ENCODE data around the gene MAP7D1. TPM values are rescaled to one million over a fixed set of nuclear protein-coding genes. Genes with fewer than 3 reads are reported as not detected.
"Not testable (repeated sequence)": the region's sequence is repeated elsewhere in the genome, so short reads cannot be mapped to it uniquely, and the experiment has no call there.

The MAP7D1 gene
- total and polyA plus RNA-seq, 2 experiments from 2014 or later: 141 to 239 TPM

- no peak for TF ChIP-seq CTCF (IDR thresholded peaks at IDR 0.05; ENCODE audit: low read depth, low read length)
- no peak for DNase-seq (ENCODE audit: low read depth in 1 of 2, low spot score in 1 of 2)
- Histone ChIP-seq H3K4me3 (no peak overlapping the region), H3K27me3 (no peaks in the 10 kb centered on the region), H3K4me1 (ENCODE audit: low read depth) (peaks cover 34% of the 10 kb centered on the region), H3K36me3 (peaks cover 44% of the 10 kb centered on the region), H3K9me3 (ENCODE audit: low read depth) (no peaks in the 10 kb centered on the region), H3K27ac (peak overlapping the region; percentile 64)
These were observed 23.2 kb downstream of the MAP7D1 start for GRCh38 chr1:36179220-36179600.

- Histone ChIP-seq H3K4me1 (ENCODE audit: low read depth) (peaks cover 21% of the 10 kb centered on the region), H3K36me3 (peaks cover 28% of the 10 kb centered on the region), H3K27ac (peak overlapping the region; percentile 71), H3K4me3 (no peak overlapping the region), H3K27me3 (no peaks in the 10 kb centered on the region), H3K9me3 (ENCODE audit: low read depth) (no peaks in the 10 kb centered on the region)
- no peak for TF ChIP-seq CTCF (IDR thresholded peaks at IDR 0.05; ENCODE audit: low read depth, low read length)
- no peak for DNase-seq (ENCODE audit: low read depth in 1 of 2, low spot score in 1 of 2)
These were observed 26.8 kb downstream of the MAP7D1 start for GRCh38 chr1:36182734-36183133.

GRCh38 chr1:36183309-36183856 lies 27.4 kb downstream of the MAP7D1 start:
- Histone ChIP-seq H3K27me3 (no peaks in the 10 kb centered on the region), H3K27ac (peak overlapping the region; percentile 71), H3K9me3 (ENCODE audit: low read depth) (no peaks in the 10 kb centered on the region), H3K4me3 (no peak overlapping the region), H3K4me1 (ENCODE audit: low read depth) (peaks cover 19% of the 10 kb centered on the region), H3K36me3 (peaks cover 24% of the 10 kb centered on the region)
- DNase-seq (ENCODE audit: low read depth in 1 of 2, low spot score in 1 of 2): peak; percentile 18 to 68
- TF ChIP-seq CTCF (IDR thresholded peaks at IDR 0.05; ENCODE audit: low read depth, low read length): no peak

GRCh38 chr1:36187800-36188593 lies 32.0 kb downstream of the MAP7D1 start:
- Histone ChIP-seq H3K9me3 (ENCODE audit: low read depth) (no peaks in the 10 kb centered on the region), H3K36me3 (no peaks in the 10 kb centered on the region), H3K4me3 (no peak overlapping the region), H3K4me1 (ENCODE audit: low read depth) (peaks cover 10% of the 10 kb centered on the region), H3K27me3 (no peaks in the 10 kb centered on the region), H3K27ac (peak overlapping the region; percentile 88)
- DNase-seq (ENCODE audit: low read depth in 1 of 2, low spot score in 1 of 2): peak; percentile 91 to 95
- TF ChIP-seq CTCF (IDR thresholded peaks at IDR 0.05; ENCODE audit: low read depth, low read length): peak; percentile 87

GRCh38 chr1:36196805-36197204 lies 40.8 kb downstream of the MAP7D1 start:
- not testable (repeated sequence) for DNase-seq (ENCODE audit: low read depth in 1 of 2, low spot score in 1 of 2); H3K4me1 ChIP-seq (ENCODE audit: low read depth); H3K9me3 ChIP-seq (ENCODE audit: low read depth); H3K27me3 ChIP-seq; H3K27ac ChIP-seq; H3K36me3 ChIP-seq; H3K4me3 ChIP-seq

GRCh38 chr1:36198641-36199040 lies 42.7 kb downstream of the MAP7D1 start:
- Histone ChIP-seq H3K4me1 (ENCODE audit: low read depth) (peaks cover 5% of the 10 kb centered on the region), H3K4me3 (no peak overlapping the region), H3K27ac (no peak overlapping the region), H3K9me3 (ENCODE audit: low read depth) (no peaks in the 10 kb centered on the region), H3K36me3 (no peaks in the 10 kb centered on the region), H3K27me3 (no peaks in the 10 kb centered on the region)
- DNase-seq (ENCODE audit: low read depth in 1 of 2, low spot score in 1 of 2): no peak
- TF ChIP-seq CTCF (IDR thresholded peaks at IDR 0.05; ENCODE audit: low read depth, low read length): no peak
